SK-N-SH treated with all-trans-retinoic acid at 6 μM for 48 hours (cell line): ENCODE measurements around the gene SMARCAL1.

Experiments used
- ARNTL ChIP-seq: fragments of 450-650 bp; formaldehyde crosslinking; IDR thresholded peaks from 2 replicates; pipeline ENCODE4 v1.5.0; 2020; ENCODE audit warnings: low read depth, mild to moderate bottlenecking, moderate library complexity, borderline replicate concordance
- ZFP30 ChIP-seq: fragments of 450-650 bp; formaldehyde crosslinking; IDR thresholded peaks from 2 replicates; pipeline ENCODE4 v1.5.0; 2022; ENCODE audit warnings: mild to moderate bottlenecking, moderate library complexity
- ZNF70 ChIP-seq: fragments of 450-650 bp; formaldehyde crosslinking; IDR thresholded peaks from 2 replicates; pipeline ENCODE4 v1.5.0; 2020; ENCODE audit warnings: mild to moderate bottlenecking, moderate library complexity
- TF ChIP-seq, protein P1 (sequence below): fragments of 250-450 bp; sonication (Bioruptor Pico); IDR thresholded peaks from 2 replicates; pipeline ENCODE4 v1.8.0; 2020; ENCODE audit warnings: mild to moderate bottlenecking, moderate library complexity, borderline replicate concordance
- TF ChIP-seq, protein P2 (sequence below): fragments of 250-450 bp; sonication (Bioruptor Pico); IDR thresholded peaks from 2 replicates; pipeline ENCODE4 v1.8.0; 2021; ENCODE audit warnings: low read depth, mild to moderate bottlenecking, moderate library complexity, borderline replicate concordance
- TF ChIP-seq, protein P3 (sequence below): fragments of 250-450 bp; sonication (Bioruptor Pico); IDR thresholded peaks from 2 replicates; pipeline ENCODE4 v1.5.1; 2021; ENCODE audit warnings: mild to moderate bottlenecking, moderate library complexity

DNA sequence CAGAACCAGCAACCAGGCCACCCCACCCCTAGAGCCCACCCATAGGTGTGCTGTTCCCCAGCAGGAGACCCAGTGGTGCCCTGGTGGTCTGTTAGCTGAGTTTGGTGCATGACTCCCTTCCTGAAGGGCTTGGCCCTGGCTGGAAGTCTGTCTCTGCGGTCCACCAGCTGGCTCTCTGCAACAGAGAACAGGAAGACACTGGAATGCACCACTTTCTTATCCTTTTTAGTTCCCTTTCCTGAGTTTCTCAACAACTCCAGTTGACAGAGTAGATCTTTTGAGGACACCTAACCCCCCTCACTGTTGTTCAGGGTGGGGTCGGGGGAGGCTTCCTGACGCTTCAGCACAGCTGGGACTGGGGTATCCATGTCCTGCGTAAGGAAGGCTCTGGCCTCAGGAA is 74.4 kb downstream of the SMARCAL1 start:
- TF ChIP-seq, protein P1, sequence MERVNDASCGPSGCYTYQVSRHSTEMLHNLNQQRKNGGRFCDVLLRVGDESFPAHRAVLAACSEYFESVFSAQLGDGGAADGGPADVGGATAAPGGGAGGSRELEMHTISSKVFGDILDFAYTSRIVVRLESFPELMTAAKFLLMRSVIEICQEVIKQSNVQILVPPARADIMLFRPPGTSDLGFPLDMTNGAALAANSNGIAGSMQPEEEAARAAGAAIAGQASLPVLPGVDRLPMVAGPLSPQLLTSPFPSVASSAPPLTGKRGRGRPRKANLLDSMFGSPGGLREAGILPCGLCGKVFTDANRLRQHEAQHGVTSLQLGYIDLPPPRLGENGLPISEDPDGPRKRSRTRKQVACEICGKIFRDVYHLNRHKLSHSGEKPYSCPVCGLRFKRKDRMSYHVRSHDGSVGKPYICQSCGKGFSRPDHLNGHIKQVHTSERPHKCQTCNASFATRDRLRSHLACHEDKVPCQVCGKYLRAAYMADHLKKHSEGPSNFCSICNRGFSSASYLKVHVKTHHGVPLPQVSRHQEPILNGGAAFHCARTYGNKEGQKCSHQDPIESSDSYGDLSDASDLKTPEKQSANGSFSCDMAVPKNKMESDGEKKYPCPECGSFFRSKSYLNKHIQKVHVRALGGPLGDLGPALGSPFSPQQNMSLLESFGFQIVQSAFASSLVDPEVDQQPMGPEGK = no peak
- no peak for TF ChIP-seq ZFP30 (CRISPR knock-in tag)
- TF ChIP-seq ARNTL (CRISPR knock-in tag) = no peak
- TF ChIP-seq, protein P2, sequence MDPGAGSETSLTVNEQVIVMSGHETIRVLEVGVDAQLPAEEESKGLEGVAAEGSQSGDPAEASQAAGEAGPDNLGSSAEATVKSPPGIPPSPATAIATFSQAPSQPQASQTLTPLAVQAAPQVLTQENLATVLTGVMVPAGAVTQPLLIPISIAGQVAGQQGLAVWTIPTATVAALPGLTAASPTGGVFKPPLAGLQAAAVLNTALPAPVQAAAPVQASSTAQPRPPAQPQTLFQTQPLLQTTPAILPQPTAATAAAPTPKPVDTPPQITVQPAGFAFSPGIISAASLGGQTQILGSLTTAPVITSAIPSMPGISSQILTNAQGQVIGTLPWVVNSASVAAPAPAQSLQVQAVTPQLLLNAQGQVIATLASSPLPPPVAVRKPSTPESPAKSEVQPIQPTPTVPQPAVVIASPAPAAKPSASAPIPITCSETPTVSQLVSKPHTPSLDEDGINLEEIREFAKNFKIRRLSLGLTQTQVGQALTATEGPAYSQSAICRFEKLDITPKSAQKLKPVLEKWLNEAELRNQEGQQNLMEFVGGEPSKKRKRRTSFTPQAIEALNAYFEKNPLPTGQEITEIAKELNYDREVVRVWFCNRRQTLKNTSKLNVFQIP (CRISPR knock-in tag) = no peak
- TF ChIP-seq ZNF70 (CRISPR knock-in tag) = no peak
- TF ChIP-seq, protein P3, sequence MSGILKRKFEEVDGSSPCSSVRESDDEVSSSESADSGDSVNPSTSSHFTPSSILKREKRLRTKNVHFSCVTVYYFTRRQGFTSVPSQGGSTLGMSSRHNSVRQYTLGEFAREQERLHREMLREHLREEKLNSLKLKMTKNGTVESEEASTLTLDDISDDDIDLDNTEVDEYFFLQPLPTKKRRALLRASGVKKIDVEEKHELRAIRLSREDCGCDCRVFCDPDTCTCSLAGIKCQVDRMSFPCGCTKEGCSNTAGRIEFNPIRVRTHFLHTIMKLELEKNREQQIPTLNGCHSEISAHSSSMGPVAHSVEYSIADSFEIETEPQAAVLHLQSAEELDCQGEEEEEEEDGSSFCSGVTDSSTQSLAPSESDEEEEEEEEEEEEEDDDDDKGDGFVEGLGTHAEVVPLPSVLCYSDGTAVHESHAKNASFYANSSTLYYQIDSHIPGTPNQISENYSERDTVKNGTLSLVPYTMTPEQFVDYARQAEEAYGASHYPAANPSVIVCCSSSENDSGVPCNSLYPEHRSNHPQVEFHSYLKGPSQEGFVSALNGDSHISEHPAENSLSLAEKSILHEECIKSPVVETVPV = no peak
